ENCODE results near the gene GALNT18.

The GALNT18 gene

GRCh38 chr11:11419747-11420146, 202.1 kb downstream of the GALNT18 start:
- Histone ChIP-seq H3K9me3 (ENCODE audit: insufficient read depth, low read length) (no peaks in the 10 kb centered on the region), H3F3A (ENCODE audit: insufficient read depth) (no peaks in the 10 kb centered on the region), H3K27ac (ENCODE audit: low read depth, low read length) (no peak overlapping the region), H3K4me3 (ENCODE audit: insufficient read depth, low read length, poor library complexity, severe bottlenecking) (no peak overlapping the region), H4K20me1 (ENCODE audit: low read depth, low read length) (no peaks in the 10 kb centered on the region), H2AFZ (ENCODE audit: low read depth, low read length, severe bottlenecking) (no peak overlapping the region), H3K79me2 (ENCODE audit: insufficient read depth, low read length) (no peaks in the 10 kb centered on the region), H3K9me2 (replicated peaks; ENCODE audit: insufficient read depth, low read length) (no peaks in the 10 kb centered on the region), H3K36me3 (ENCODE audit: low read length) (no peaks in the 10 kb centered on the region), H3K9ac (ENCODE audit: low read length) (no peak overlapping the region), H3K4me2 (ENCODE audit: low read depth, low read length, poor library complexity, severe bottlenecking) (no peak overlapping the region), H3K27me3 (ENCODE audit: low read length) (no peaks in the 10 kb centered on the region)
- TF ChIP-seq, protein P1, sequence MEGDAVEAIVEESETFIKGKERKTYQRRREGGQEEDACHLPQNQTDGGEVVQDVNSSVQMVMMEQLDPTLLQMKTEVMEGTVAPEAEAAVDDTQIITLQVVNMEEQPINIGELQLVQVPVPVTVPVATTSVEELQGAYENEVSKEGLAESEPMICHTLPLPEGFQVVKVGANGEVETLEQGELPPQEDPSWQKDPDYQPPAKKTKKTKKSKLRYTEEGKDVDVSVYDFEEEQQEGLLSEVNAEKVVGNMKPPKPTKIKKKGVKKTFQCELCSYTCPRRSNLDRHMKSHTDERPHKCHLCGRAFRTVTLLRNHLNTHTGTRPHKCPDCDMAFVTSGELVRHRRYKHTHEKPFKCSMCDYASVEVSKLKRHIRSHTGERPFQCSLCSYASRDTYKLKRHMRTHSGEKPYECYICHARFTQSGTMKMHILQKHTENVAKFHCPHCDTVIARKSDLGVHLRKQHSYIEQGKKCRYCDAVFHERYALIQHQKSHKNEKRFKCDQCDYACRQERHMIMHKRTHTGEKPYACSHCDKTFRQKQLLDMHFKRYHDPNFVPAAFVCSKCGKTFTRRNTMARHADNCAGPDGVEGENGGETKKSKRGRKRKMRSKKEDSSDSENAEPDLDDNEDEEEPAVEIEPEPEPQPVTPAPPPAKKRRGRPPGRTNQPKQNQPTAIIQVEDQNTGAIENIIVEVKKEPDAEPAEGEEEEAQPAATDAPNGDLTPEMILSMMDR (IDR thresholded peaks at IDR 0.05; ENCODE audit: insufficient read depth, low read length, poor library complexity, severe bottlenecking): no peak
- no peak for TF ChIP-seq EZH2phosphoT487 (conservative IDR thresholded peaks at IDR 0.05; ENCODE audit: low read length)

DNA sequence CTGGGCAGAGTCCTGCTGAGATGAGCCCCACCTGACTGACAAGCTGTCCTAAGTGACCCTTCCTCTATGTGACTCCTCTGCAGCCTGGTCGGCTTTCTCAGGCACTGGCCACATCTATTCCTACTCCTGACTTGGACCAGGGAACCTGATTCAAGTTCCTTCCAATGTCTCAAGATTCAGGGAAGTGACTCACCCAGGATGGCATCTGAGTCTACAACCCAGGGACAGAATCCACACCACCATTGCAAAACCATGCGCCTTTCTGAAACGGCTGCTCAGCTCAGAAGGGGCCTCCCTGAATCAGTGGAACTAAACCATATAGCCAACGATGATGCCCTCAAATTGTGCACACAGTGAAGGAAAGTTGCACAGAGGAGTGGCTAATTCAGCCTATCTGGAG, 204.9 kb downstream of the GALNT18 start:
- H3F3A ChIP-seq (ENCODE audit: insufficient read depth): no peaks in the 10 kb centered on the region
- no peaks in the 10 kb centered on the region for H3K27me3 ChIP-seq (ENCODE audit: low read length)
- no peaks in the 10 kb centered on the region for H3K9me2 ChIP-seq (replicated peaks; ENCODE audit: insufficient read depth, low read length)
- TF ChIP-seq, protein P1 (IDR thresholded peaks at IDR 0.05; ENCODE audit: insufficient read depth, low read length, poor library complexity, severe bottlenecking): no peak
- no peak for TF ChIP-seq EZH2phosphoT487 (conservative IDR thresholded peaks at IDR 0.05; ENCODE audit: low read length)
- H2AFZ ChIP-seq (ENCODE audit: low read depth, low read length, severe bottlenecking): no peak overlapping the region
- H3K9ac ChIP-seq (ENCODE audit: low read length): no peak overlapping the region
- H3K4me2 ChIP-seq (ENCODE audit: low read depth, low read length, poor library complexity, severe bottlenecking): no peak overlapping the region
- no peaks in the 10 kb centered on the region for H3K9me3 ChIP-seq (ENCODE audit: insufficient read depth, low read length)
- no peaks in the 10 kb centered on the region for H4K20me1 ChIP-seq (ENCODE audit: low read depth, low read length)
- H3K36me3 ChIP-seq (ENCODE audit: low read length): no peaks in the 10 kb centered on the region
- no peak overlapping the region for H3K4me3 ChIP-seq (ENCODE audit: insufficient read depth, low read length, poor library complexity, severe bottlenecking)
- no peak overlapping the region for H3K27ac ChIP-seq (ENCODE audit: low read depth, low read length)
- H3K79me2 ChIP-seq (ENCODE audit: insufficient read depth, low read length): no peaks in the 10 kb centered on the region

DNA sequence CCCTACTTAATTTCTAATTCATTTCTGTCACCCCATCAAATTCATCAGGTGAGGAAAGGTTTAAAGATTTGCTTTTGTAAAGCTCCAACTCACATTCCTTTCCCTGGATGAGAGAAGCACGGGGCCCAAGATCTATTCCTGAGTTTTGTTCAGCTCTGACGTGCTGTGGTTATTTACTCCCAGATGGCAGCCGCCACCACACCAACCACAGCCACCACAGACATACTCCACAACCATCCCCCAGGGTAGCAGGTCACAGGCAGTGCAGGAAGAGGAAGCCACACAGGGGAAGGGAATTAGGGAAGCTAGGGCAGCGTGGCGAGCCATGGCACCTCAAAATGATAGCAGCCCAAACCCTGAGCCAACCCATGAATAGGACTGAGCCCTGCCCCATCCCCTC, 205.3 kb downstream of the GALNT18 start:
- Histone ChIP-seq H3K4me3 (ENCODE audit: insufficient read depth, low read length, poor library complexity, severe bottlenecking) (no peak overlapping the region), H3K9me3 (ENCODE audit: insufficient read depth, low read length) (no peaks in the 10 kb centered on the region), H3K9me2 (replicated peaks; ENCODE audit: insufficient read depth, low read length) (no peaks in the 10 kb centered on the region), H3F3A (ENCODE audit: insufficient read depth) (no peaks in the 10 kb centered on the region), H3K27ac (ENCODE audit: low read depth, low read length) (no peak overlapping the region), H3K4me2 (ENCODE audit: low read depth, low read length, poor library complexity, severe bottlenecking) (no peak overlapping the region), H3K36me3 (ENCODE audit: low read length) (no peaks in the 10 kb centered on the region), H3K79me2 (ENCODE audit: insufficient read depth, low read length) (no peaks in the 10 kb centered on the region), H3K9ac (ENCODE audit: low read length) (no peak overlapping the region), H2AFZ (ENCODE audit: low read depth, low read length, severe bottlenecking) (no peak overlapping the region), H4K20me1 (ENCODE audit: low read depth, low read length) (no peaks in the 10 kb centered on the region), H3K27me3 (ENCODE audit: low read length) (no peaks in the 10 kb centered on the region)
- no peak for TF ChIP-seq EZH2phosphoT487 (conservative IDR thresholded peaks at IDR 0.05; ENCODE audit: low read length)
- TF ChIP-seq, protein P1 (IDR thresholded peaks at IDR 0.05; ENCODE audit: insufficient read depth, low read length, poor library complexity, severe bottlenecking): no peak

Measured in SU-DHL-6 (cell line).